HG03060 (cell line): Measurements from ENCODE around the gene VPS26A.
A peak's percentile ranks its signal among the peaks of the same experiment; 100 is the strongest.
"Not testable (repeated sequence)": the region's sequence is repeated elsewhere in the genome, so short reads cannot be mapped to it uniquely, and the experiment has no call there.

ENCODE experiments used
- ATAC-seq: cut with Tn5 transposase; IDR thresholded peaks from one replicate; pipeline ENCODE4 v1.9.1; 2021; ENCODE audit warnings: low read depth, moderate number of reproducible peaks; ENCODE audit not compliant: unreplicated experiment

Gene VPS26A

GRCh38 chr10:69101451-69102095, 22.4 kb upstream of the VPS26A start:
- ATAC-seq: no peak

GRCh38 chr10:69102440-69102839, 21.5 kb upstream of the VPS26A start:
- no peak for ATAC-seq

DNA sequence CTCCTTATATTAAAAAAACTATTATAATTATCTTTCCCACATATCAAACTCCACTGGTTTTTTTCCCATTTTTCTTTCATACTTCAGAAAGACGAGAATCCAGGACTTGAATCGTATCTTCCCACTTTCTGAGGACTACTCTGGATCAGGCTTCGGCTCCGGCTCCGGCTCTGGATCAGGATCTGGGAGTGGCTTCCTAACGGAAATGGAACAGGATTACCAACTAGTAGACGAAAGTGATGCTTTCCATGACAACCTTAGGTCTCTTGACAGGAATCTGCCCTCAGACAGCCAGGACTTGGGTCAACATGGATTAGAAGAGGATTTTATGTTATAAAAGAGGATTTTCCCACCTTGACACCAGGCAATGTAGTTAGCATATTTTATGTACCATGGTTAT, 20.2 kb upstream of the VPS26A start:
- ATAC-seq: no peak

- ATAC-seq: no peak
These were observed 18.8 kb upstream of the VPS26A start for GRCh38 chr10:69104994-69105790.

DNA sequence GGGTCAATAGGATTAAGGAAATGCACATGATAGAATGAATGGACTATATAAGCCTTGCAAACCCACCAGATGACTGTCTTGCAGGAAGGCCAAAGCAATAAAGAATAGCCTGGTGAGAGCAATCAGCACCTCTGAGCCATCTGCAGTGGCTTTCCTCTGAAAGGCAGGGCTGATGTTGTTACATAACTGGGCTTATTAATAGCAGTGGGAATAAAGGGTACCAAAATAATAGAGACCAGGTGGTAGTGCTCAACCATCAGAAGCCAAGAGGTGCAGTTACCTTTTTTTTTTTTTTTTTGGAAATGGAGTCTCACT, 16.8 kb upstream of the VPS26A start:
- no peak for ATAC-seq

- ATAC-seq: no peak
These were observed 16.3 kb upstream of the VPS26A start for GRCh38 chr10:69107699-69108098.

GRCh38 chr10:69119896-69120295, 4.1 kb upstream of the VPS26A start:
- ATAC-seq: no peak

DNA sequence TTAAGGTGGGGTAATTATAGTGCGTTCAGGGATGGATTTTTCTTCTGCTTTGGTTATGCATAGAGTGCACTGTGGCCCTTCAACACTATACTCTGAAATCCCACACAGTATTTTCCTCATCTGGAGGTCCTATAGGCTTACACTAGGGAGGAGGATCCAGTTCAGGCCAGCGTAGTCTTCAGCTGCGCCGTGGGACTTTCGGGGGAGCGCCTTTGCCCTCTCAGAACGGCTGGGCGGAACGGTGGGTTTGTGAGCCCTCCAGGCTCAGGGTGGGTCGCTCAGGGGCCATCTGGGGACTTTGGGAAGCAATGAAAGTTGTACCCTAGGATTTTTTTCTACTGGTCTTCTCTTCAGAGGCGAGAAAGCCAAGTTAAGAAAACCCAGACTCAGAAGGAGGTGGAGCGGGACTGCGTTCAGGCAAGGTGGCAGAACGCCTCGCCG, 652 bp upstream of the VPS26A start:
- ATAC-seq: peak; percentile 29

GRCh38 chr10:69124563-69125268, 738 bp downstream of the VPS26A start:
- peak; percentile 18 for ATAC-seq

- no peak for ATAC-seq
These were observed 1.6 kb downstream of the VPS26A start for GRCh38 chr10:69125554-69125953.

GRCh38 chr10:69130251-69130650, 6.3 kb downstream of the VPS26A start:
- ATAC-seq: no peak

DNA sequence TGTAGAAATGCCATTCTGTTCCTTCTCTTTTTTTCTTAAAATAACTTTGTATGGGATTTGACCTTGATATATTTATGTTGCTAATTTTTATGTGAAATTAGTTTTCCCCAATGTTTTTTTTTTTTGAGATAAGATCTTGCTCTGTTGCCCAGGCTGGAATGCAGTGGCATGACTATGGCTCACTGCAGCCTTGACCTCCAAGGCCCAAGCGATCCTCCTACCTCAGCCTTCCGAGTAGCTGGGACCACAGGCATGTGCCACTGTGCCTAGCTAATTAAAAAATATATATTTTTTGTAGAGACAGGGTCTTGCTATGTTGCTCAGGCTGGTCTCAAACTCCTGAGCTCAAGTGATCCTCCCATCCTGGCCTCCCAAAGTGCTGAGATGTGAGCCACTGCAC, 16.0 kb downstream of the VPS26A start:
- ATAC-seq: no peak

GRCh38 chr10:69141304-69141703, 17.3 kb downstream of the VPS26A start:
- ATAC-seq: no peak

DNA sequence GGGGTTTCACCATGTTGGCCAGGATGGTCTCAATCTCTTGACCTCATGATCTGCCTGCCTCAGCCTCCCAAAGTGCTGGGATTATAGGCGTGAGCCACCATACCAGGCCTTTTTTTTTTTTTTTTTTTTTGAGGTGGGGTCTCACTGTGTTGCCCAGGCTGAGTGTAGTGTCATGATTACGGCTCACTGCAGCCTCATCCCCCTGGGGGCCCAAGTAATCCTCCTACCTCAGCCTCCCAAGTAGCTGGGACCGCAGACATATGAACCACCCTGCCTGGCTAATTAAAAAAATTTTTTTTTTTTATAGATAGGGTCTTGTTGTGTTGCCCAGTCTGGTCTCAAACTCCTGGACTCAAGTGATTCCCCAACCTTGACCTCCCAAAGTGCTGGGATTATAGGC, 18.1 kb downstream of the VPS26A start:
- not testable (repeated sequence) for ATAC-seq

DNA sequence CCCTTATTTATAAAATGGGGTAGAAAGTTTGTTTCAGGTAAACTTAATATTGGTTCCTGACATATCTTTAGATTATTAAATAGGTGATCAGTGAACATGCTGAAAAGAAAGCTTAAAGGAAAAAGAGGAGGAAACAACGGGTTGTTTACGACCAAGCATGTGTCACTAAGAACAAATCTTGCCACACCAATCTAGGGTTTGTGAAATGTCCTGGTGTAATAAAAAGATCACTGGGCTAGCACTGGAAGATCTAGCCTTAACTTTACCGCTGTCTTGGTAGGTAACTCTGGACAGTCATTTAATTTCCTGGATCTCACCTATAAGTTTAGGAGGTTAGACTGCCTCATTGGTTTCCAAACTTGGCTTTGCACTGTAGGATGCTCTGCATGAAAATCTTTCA, 19.0 kb downstream of the VPS26A start:
- ATAC-seq: no peak

GRCh38 chr10:69145329-69145728, 21.4 kb downstream of the VPS26A start:
- ATAC-seq: no peak

DNA sequence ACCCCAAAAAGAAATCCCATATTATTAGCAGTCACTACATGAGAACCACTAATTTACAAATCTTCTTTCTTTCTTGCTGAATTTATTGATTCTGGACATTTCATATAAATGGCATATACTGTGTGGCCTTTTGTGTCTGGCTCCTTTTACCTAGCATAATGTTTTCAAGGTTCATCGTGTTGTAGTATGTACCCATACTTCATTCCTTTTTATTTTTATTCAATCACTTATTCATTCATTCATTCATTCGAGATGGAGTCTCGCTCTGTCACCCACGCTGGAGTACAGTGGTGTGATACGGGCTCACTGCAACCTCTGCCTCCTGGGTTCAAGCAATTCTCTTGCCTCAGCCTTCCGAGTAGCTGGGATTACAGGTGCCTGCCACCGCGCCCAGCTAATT, 21.9 kb downstream of the VPS26A start:
- no peak for ATAC-seq

- ATAC-seq: no peak
These were observed 22.8 kb downstream of the VPS26A start for GRCh38 chr10:69146759-69147158.

GRCh38 chr10:69151984-69152383, 28.0 kb downstream of the VPS26A start:
- no peak for ATAC-seq

- ATAC-seq: no peak
These were observed 29.2 kb downstream of the VPS26A start for GRCh38 chr10:69153227-69153626.

GRCh38 chr10:69160809-69161241, 36.8 kb downstream of the VPS26A start:
- no peak for ATAC-seq

GRCh38 chr10:69168493-69168892, 44.5 kb downstream of the VPS26A start:
- ATAC-seq: no peak
